ENCODE measurements around the gene KCNJ1. TPM values are rescaled to one million over a fixed set of nuclear protein-coding genes. Genes with fewer than 3 reads are reported as not detected.

KCNJ1 gene
- total and polyA plus RNA-seq, 5 donors from 2014 or later = 0.39 TPM; not detected in 4

DNA sequence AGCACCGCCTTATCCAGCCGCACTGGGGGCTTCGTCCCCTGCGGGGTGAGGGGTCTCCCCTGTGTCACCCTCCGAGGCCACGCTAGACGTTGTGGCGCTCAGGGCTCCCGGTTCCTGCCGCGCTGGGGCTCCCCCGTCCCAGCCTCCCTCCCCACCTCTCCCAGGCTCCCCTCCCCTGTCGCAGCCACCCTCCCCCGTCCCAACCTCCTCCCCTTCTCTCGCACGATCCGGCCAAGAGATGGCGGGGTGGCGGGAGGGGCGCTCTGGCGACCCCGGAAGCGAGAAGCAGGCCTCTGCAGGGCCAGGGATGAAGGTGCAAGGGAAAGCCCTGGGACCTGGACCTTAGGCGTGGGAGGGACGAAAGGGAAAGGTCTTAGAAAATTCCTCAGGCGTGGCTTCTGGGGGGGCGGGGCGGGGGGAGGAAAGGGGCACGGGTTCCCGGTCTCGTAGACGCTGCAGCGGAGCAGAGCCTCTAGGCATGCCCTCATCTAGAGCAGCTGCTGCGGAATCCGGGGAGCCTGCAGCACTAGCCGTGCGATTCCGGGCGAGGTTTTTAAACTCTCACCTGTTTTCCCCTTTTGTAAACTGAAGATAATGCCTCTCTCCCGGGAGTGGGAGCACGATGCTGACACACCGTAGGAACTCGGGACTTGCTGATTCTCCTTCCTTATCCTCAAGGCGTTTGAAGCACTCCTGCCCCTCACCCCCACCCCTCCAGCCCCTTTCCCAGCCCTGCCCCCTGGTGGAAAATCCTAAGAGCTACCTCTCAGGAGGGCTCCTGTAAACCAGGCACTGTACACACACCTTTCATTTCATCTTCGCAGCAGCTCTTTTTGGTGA lies 38.5 kb upstream of the KCNJ1 start:
- no peaks in the 10 kb centered on the region for H3K36me3 ChIP-seq (ENCODE audit: control insufficient read depth, insufficient read depth, low read length)
- Mint-ChIP-seq H3K36me3 (no peaks in the 10 kb centered on the region), H3K27me3 (peaks cover 56% of the 10 kb centered on the region), H3K4me3 (peak overlapping the region; percentile 7 to 83 (median 78)), H3K4me1 (peaks cover 0 to 24% (median 1%) of the 10 kb centered on the region in 4 donors), H3K27ac (no peak overlapping the region), H3K9me3 (peaks cover 0 to 1% (median 0%) of the 10 kb centered on the region in 7 donors)
- H3K4me3 ChIP-seq (ENCODE audit: low read depth, low read length) = peak overlapping the region; percentile 57
- DNase-seq = peak; percentile 11 to 35 (median 26)
- H3K4me1 ChIP-seq (ENCODE audit: control insufficient read depth, insufficient read depth, low read length, poor library complexity, severe bottlenecking) = peaks cover 18% of the 10 kb centered on the region
- peak; percentile 44 to 61 for ATAC-seq (ENCODE audit: low read depth in 2 of 2)
- no peaks in the 10 kb centered on the region for H3K9me3 ChIP-seq (ENCODE audit: control insufficient read depth in 2 of 2, low read length in 2 of 2)
- H3K27ac ChIP-seq (ENCODE audit: insufficient read depth, low read length, poor library complexity, severe bottlenecking) = no peak overlapping the region
- H3K27me3 ChIP-seq (ENCODE audit: control insufficient read depth, insufficient read depth, low read length) = peaks cover 33% of the 10 kb centered on the region

DNA sequence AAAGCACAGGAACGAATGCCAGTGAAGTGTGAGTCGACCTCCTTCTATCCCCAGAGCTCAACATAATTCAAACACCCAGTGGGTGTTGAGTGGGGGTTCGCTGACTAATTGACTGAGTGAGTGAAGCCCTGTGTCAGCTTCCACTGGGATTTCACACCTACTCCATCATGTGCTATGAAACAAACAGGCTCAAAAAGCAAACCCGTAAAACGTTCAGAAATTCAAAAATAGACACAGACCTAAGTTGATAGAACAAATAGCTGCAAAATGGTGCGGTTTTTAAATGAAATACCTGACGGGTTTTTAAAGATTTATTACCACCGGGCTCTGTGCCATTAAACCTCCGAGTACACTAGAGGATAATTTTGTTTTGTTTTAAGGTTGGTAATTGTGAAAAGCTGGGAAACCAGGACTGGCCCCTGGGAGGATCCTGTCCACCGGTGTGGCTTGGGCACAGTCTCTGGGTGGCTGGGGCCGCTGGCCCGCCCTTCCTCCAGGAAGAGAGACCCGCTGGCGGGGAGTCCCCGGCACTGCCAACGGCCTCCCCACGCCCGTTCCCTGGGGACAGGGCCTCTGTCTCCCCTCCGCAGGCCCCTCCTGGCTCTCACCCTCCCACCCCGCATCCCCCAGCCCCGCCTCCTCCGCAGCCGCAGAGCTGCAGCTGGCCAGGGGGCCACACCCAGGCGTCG lies 37.7 kb upstream of the KCNJ1 start:
- Mint-ChIP-seq H3K4me1 (peaks cover 0 to 24% (median 1%) of the 10 kb centered on the region in 4 donors), H3K4me3 (peak overlapping the region in 2 of 4 donors; percentile 64 to 70), H3K36me3 (no peaks in the 10 kb centered on the region), H3K9me3 (peaks cover 0 to 1% (median 0%) of the 10 kb centered on the region in 7 donors), H3K27me3 (peaks cover 54% of the 10 kb centered on the region), H3K27ac (no peak overlapping the region)
- ATAC-seq (ENCODE audit: low read depth in 2 of 2) = peak; percentile 6 to 24
- DNase-seq = no peak
- no peak overlapping the region for H3K27ac ChIP-seq (ENCODE audit: insufficient read depth, low read length, poor library complexity, severe bottlenecking)
- no peak overlapping the region for H3K4me3 ChIP-seq (ENCODE audit: low read depth, low read length)
- no peaks in the 10 kb centered on the region for H3K9me3 ChIP-seq (ENCODE audit: control insufficient read depth in 2 of 2, low read length in 2 of 2)
- no peaks in the 10 kb centered on the region for H3K36me3 ChIP-seq (ENCODE audit: control insufficient read depth, insufficient read depth, low read length)
- H3K4me1 ChIP-seq (ENCODE audit: control insufficient read depth, insufficient read depth, low read length, poor library complexity, severe bottlenecking) = peaks cover 18% of the 10 kb centered on the region
- peaks cover 30% of the 10 kb centered on the region for H3K27me3 ChIP-seq (ENCODE audit: control insufficient read depth, insufficient read depth, low read length)

DNA sequence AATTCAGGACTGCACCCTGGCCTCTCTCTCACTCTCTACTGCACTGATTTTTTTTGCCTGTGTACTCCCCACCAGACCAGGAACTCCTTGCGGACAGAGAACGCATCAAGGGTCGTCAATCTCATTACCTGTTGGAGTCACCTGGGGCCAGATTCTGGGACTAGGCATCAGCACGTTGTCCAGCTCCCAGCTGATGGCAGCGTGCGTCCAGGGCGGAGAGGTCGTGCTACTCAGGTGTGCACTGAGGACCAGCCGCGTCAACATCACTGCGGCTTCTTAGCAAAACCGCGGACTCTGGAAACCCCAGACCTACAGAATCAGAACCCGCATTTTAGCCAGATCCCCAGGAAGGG lies 37.2 kb upstream of the KCNJ1 start:
- Mint-ChIP-seq H3K36me3 (no peaks in the 10 kb centered on the region), H3K27me3 (peaks cover 60% of the 10 kb centered on the region), H3K9me3 (peaks cover 0 to 1% (median 0%) of the 10 kb centered on the region in 7 donors), H3K4me1 (peaks cover 0 to 24% (median 1%) of the 10 kb centered on the region in 4 donors), H3K4me3 (peak overlapping the region in 3 of 4 donors; percentile 58 to 70 (median 64)), H3K27ac (no peak overlapping the region)
- no peak overlapping the region for H3K4me3 ChIP-seq (ENCODE audit: low read depth, low read length)
- H3K27me3 ChIP-seq (ENCODE audit: control insufficient read depth, insufficient read depth, low read length) = peaks cover 28% of the 10 kb centered on the region
- DNase-seq (no peak), ATAC-seq (ENCODE audit: low read depth in 2 of 2) (no peak)
- H3K36me3 ChIP-seq (ENCODE audit: control insufficient read depth, insufficient read depth, low read length) = no peaks in the 10 kb centered on the region
- no peaks in the 10 kb centered on the region for H3K9me3 ChIP-seq (ENCODE audit: control insufficient read depth in 2 of 2, low read length in 2 of 2)
- H3K27ac ChIP-seq (ENCODE audit: insufficient read depth, low read length, poor library complexity, severe bottlenecking) = no peak overlapping the region
- peaks cover 18% of the 10 kb centered on the region for H3K4me1 ChIP-seq (ENCODE audit: control insufficient read depth, insufficient read depth, low read length, poor library complexity, severe bottlenecking)

DNA sequence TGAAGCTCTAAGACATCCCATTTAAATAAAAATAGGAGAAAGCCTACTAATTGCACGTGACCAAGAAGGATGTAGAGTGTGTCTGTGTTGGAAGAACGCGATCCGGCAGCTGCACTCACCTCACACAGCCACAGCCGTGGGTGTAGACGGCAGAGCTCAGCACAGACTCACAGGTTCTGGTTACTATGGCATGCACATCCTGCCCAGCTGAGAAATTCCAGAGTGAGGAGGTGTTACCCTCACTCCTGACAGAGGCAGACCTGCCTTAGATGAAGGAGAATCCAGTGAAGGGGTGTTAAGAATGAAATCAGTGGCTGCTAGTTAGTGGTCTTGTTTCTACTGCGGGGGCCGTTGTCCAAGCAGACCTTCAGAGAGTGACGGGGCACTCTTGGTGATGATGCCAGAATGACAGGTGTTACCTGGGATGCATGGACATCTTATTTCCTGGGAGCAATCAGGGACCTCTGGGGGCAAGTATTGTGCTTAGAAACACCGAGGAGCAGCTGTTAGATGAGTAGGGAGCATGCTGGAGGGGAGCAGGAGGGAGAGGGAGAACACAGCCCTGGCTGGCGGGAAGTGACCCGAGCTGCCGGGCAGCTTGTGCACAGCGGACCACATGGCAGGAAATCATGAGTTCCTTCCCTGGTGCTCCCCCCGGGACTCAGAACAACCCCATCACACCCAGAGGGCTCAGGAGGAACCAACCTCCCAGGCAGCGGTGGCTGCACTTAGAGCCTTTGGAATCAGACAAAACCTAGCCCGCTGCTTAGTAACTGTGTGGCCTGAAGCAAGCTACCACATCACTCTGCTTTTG lies 36.4 kb upstream of the KCNJ1 start:
- peaks cover 62% of the 10 kb centered on the region for H3K27me3 Mint-ChIP-seq
- Histone ChIP-seq H3K36me3 (ENCODE audit: control insufficient read depth, insufficient read depth, low read length) (no peaks in the 10 kb centered on the region), H3K27ac (ENCODE audit: insufficient read depth, low read length, poor library complexity, severe bottlenecking) (no peak overlapping the region), H3K27me3 (ENCODE audit: control insufficient read depth, insufficient read depth, low read length) (peaks cover 24% of the 10 kb centered on the region), H3K4me1 (ENCODE audit: control insufficient read depth, insufficient read depth, low read length, poor library complexity, severe bottlenecking) (peaks cover 18% of the 10 kb centered on the region), H3K4me3 (ENCODE audit: low read depth, low read length) (no peak overlapping the region), H3K9me3 (ENCODE audit: control insufficient read depth in 2 of 2, low read length in 2 of 2) (no peaks in the 10 kb centered on the region)
- peaks cover 0 to 24% (median 1%) of the 10 kb centered on the region in 4 donors for H3K4me1 Mint-ChIP-seq
- H3K4me3 Mint-ChIP-seq = peak overlapping the region; percentile 4 to 70 (median 12)
- DNase-seq (no peak), ATAC-seq (ENCODE audit: low read depth in 2 of 2) (no peak)
- H3K27ac Mint-ChIP-seq = no peak overlapping the region
- H3K9me3 Mint-ChIP-seq = peaks cover 0 to 1% (median 0%) of the 10 kb centered on the region in 7 donors
- H3K36me3 Mint-ChIP-seq = no peaks in the 10 kb centered on the region

DNA sequence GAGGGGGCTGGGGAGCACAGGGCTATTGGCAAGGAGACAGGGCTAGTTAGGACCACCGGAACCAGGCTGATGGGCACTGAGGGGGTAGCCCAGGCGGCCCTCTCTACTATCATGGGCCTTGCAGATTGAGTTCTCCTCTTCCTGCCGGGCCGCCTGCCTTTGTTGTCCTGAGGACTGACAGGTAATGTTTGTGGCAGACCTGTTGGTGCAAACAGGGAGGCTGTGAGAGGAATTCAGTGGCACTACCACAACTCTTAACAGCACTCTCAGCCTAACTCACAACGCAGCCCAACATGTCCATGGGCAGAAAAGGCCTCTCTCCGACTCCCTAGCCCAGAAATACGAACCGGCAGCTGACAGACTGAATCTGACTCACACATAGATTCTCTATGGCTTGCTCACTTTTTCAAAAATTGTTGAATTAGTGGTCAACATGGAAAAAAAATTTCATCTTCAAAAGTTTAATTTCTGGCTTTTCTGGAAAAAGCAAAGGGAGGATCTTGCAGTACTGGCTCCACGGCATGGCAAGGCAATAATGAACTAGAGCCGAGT lies 35.5 kb upstream of the KCNJ1 start:
- peaks cover 0 to 24% (median 1%) of the 10 kb centered on the region in 4 donors for H3K4me1 Mint-ChIP-seq
- Histone ChIP-seq H3K9me3 (ENCODE audit: control insufficient read depth in 2 of 2, low read length in 2 of 2) (no peaks in the 10 kb centered on the region), H3K36me3 (ENCODE audit: control insufficient read depth, insufficient read depth, low read length) (no peaks in the 10 kb centered on the region), H3K27ac (ENCODE audit: insufficient read depth, low read length, poor library complexity, severe bottlenecking) (no peak overlapping the region), H3K27me3 (ENCODE audit: control insufficient read depth, insufficient read depth, low read length) (peaks cover 24% of the 10 kb centered on the region), H3K4me3 (ENCODE audit: low read depth, low read length) (no peak overlapping the region), H3K4me1 (ENCODE audit: control insufficient read depth, insufficient read depth, low read length, poor library complexity, severe bottlenecking) (peaks cover 18% of the 10 kb centered on the region)
- ATAC-seq (ENCODE audit: low read depth in 2 of 2) (no peak), DNase-seq (no peak)
- peak overlapping the region in 1 of 4 donors; percentile 4 for H3K4me3 Mint-ChIP-seq
- H3K27me3 Mint-ChIP-seq = peaks cover 55% of the 10 kb centered on the region
- no peaks in the 10 kb centered on the region for H3K36me3 Mint-ChIP-seq
- H3K27ac Mint-ChIP-seq = peak overlapping the region in 1 of 3 donors; percentile 48
- H3K9me3 Mint-ChIP-seq = peaks cover 0 to 1% (median 0%) of the 10 kb centered on the region in 7 donors

DNA sequence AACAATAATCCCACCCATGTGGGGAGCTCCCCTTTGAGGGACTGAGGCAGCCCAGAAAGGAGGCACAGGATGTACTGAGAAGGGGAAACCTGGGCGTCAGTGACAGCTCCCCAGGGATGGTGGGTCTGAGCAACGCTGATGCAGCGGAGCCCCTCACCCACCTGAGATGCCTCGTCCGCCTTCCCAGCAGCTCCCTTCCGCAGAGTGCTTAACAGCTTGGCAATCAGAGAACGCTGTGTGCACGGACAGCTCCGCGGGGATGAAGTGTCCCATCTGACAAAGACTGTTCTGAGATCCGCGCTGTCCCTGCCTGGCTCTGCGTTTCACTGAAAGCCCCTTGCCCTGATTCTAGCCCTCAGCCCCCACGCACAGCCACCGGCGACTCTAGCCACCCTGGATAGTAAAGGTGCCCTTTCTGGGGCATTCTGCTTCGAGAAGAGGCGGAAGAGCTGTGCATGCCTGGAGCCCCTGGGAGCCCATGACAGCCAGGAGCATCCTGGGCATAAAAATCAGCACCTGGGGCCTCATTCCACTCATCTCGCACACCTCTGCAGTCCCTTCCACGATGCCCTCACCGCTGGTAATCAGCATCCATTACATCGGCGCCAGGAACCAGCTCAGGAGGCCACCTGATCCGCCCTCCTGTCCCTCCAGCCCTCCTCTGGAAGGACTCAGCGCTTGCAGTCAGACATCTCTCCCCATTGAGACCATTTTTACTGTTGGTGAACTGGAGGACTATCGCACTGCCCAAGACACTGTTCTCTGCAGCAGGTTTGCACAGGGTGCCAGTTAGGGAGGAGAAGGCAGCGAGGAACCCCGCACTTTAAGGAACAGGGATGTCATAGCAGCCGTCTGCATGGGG lies 34.8 kb upstream of the KCNJ1 start:
- Mint-ChIP-seq H3K4me3 (peak overlapping the region in 1 of 4 donors; percentile 75), H3K4me1 (peaks cover 0 to 21% (median 1%) of the 10 kb centered on the region in 4 donors), H3K36me3 (no peaks in the 10 kb centered on the region), H3K27me3 (peaks cover 52% of the 10 kb centered on the region), H3K27ac (peak overlapping the region in 1 of 3 donors; percentile 48), H3K9me3 (peaks cover 0 to 1% (median 0%) of the 10 kb centered on the region in 7 donors)
- Histone ChIP-seq H3K27ac (ENCODE audit: insufficient read depth, low read length, poor library complexity, severe bottlenecking) (no peak overlapping the region), H3K36me3 (ENCODE audit: control insufficient read depth, insufficient read depth, low read length) (no peaks in the 10 kb centered on the region), H3K4me1 (ENCODE audit: control insufficient read depth, insufficient read depth, low read length, poor library complexity, severe bottlenecking) (peaks cover 18% of the 10 kb centered on the region), H3K4me3 (ENCODE audit: low read depth, low read length) (no peak overlapping the region), H3K9me3 (ENCODE audit: control insufficient read depth in 2 of 2, low read length in 2 of 2) (no peaks in the 10 kb centered on the region), H3K27me3 (ENCODE audit: control insufficient read depth, insufficient read depth, low read length) (peaks cover 17% of the 10 kb centered on the region)
- ATAC-seq (ENCODE audit: low read depth in 2 of 2) (no peak), DNase-seq (no peak)
